Fibroblast of peridontal ligament (primary cell): ENCODE data around the gene HSPB1.
"Not testable (repeated sequence)": the region's sequence is repeated elsewhere in the genome, so short reads cannot be mapped to it uniquely, and the experiment has no call there.

Experiments
- DNase-seq: peaks from one replicate; pipeline ENCODE4 v3.0.0-alpha.2; 2010; ENCODE audit errors: extremely low read depth

Gene HSPB1

GRCh38 chr7:76281706-76282343, 20.6 kb upstream of the HSPB1 start:
- no peak for DNase-seq

GRCh38 chr7:76282344-76283253, 19.9 kb upstream of the HSPB1 start:
- no peak for DNase-seq

- no peak for DNase-seq
These were observed 19.0 kb upstream of the HSPB1 start for GRCh38 chr7:76283254-76284159.

- no peak for DNase-seq
These were observed 16.7 kb upstream of the HSPB1 start for GRCh38 chr7:76285604-76286374.

- DNase-seq: no peak
These were observed 15.6 kb upstream of the HSPB1 start for GRCh38 chr7:76286842-76287403.

- not testable (repeated sequence) for DNase-seq
These were observed 11.6 kb upstream of the HSPB1 start for GRCh38 chr7:76290847-76291350.

- DNase-seq: peak; percentile 97
These were observed 10.9 kb upstream of the HSPB1 start for GRCh38 chr7:76291351-76292212.

- no peak for DNase-seq
These were observed 10.3 kb upstream of the HSPB1 start for GRCh38 chr7:76292213-76292573.

- DNase-seq: not testable (repeated sequence)
These were observed 9.6 kb upstream of the HSPB1 start for GRCh38 chr7:76292911-76293310.

GRCh38 chr7:76293407-76293901, 9.0 kb upstream of the HSPB1 start:
- no peak for DNase-seq

- peak; percentile 90 for DNase-seq
These were observed 8.0 kb upstream of the HSPB1 start for GRCh38 chr7:76294344-76295024.

- peak; percentile 93 for DNase-seq
These were observed 5.4 kb upstream of the HSPB1 start for GRCh38 chr7:76296743-76297740.

- peak; percentile 45 for DNase-seq
These were observed 2.2 kb upstream of the HSPB1 start for GRCh38 chr7:76300166-76300731.

GRCh38 chr7:76301000-76301399, 1.5 kb upstream of the HSPB1 start:
- no peak for DNase-seq

- DNase-seq: peak; percentile 95
These were observed 1.0 kb downstream of the HSPB1 start for GRCh38 chr7:76303202-76304147.

GRCh38 chr7:76304888-76305375, 2.5 kb downstream of the HSPB1 start:
- no peak for DNase-seq
